Osteoblast (primary cell): ENCODE results near the gene CACNA1C. TPM values are rescaled to one million over a fixed set of nuclear protein-coding genes. Genes with fewer than 3 reads are reported as not detected.
A peak's percentile ranks its signal among the peaks of the same experiment; 100 is the strongest.

Source experiments
- DNase-seq: peaks from one replicate; pipeline ENCODE4 v3.0.0; 2011; ENCODE audit warnings: low spot score, mixed read lengths; ENCODE audit not compliant: insufficient read length; ENCODE audit errors: missing footprints
- H2AFZ ChIP-seq: 2 replicates; pipeline ENCODE4 v1.6.0; 2011; ENCODE audit warnings: mild to moderate bottlenecking, low read length
- H3K27ac ChIP-seq: 2 replicates; pipeline ENCODE4 v1.5.1; 2011; ENCODE audit warnings: mild to moderate bottlenecking, low read depth, low read length, moderate library complexity
- H3K27me3 ChIP-seq: 2 replicates; pipeline ENCODE4 v1.6.0; 2012; ENCODE audit warnings: mild to moderate bottlenecking, control low read depth, inconsistent platforms, low read length, moderate library complexity; ENCODE audit not compliant: insufficient read depth
- H3K36me3 ChIP-seq: 2 replicates; pipeline ENCODE4 v1.5.1; 2011; ENCODE audit warnings: mild to moderate bottlenecking, low read length, control low read depth, moderate library complexity; ENCODE audit not compliant: insufficient read depth
- H3K4me1 ChIP-seq: 2 replicates; pipeline ENCODE4 v1.5.1; 2011; ENCODE audit warnings: mild to moderate bottlenecking, low read length, control low read depth, moderate library complexity; ENCODE audit not compliant: insufficient read depth
- H3K4me2 ChIP-seq: 2 replicates; pipeline ENCODE4 v1.6.0; 2011; ENCODE audit warnings: mild to moderate bottlenecking, low read length; ENCODE audit not compliant: insufficient read depth
- H3K4me3 ChIP-seq: fragments of 200-600 bp; sonication (generic); 3 replicates; pipeline ENCODE4 v1.5.1; 2012; ENCODE audit warnings: mild to moderate bottlenecking, low read length, inconsistent platforms; ENCODE audit not compliant: insufficient read depth
- H3K79me2 ChIP-seq: 2 replicates; pipeline ENCODE4 v1.6.0; 2012; ENCODE audit warnings: mild to moderate bottlenecking, low read length, control low read depth, inconsistent platforms; ENCODE audit not compliant: insufficient read depth
- H3K9me3 ChIP-seq: 2 replicates; pipeline ENCODE4 v1.5.1; 2011; ENCODE audit warnings: low read depth, low read length, control low read depth
- H4K20me1 ChIP-seq: 2 replicates; pipeline ENCODE4 v1.6.0; 2012; ENCODE audit warnings: mild to moderate bottlenecking, low read length, control low read depth; ENCODE audit not compliant: insufficient read depth
- total RNA-seq: library from RNA; depleted of rRNA; stranded (reverse); fragments of >200 nt; gene quantifications from 2 replicates; pipeline ENCODE4 v1.2.3, GENCODE V29; 2012
- TF ChIP-seq, protein P1 (sequence below): IDR thresholded peaks from 2 replicates; pipeline ENCODE4 v1.5.1; 2011; ENCODE audit warnings: mild to moderate bottlenecking, low read depth, low read length, moderate library complexity; ENCODE audit errors: extremely low read depth

CACNA1C gene
- total RNA-seq, 1 donor, result 19.2 TPM

DNA sequence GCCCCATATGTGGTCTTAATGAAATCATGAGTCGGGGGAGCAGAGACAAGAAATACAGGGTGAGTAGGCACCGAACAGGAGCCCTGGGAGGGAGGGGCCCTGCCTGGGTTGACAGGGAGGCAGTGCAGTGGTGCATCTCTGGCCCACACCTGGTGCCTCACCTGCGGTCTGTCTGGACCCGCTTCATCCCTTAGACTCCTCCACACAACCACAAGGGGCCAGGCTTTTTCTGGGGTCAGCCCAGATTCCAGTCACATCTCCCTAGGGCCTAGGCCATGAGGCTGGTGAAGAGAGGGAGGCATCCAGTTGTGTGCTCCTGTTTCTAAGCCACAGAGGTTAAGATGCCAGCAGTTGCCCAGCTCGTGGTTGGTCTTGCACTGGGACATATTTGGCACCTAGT lies 398.7 kb downstream of the CACNA1C start:
- Histone ChIP-seq H3K9me3 (no peaks in the 10 kb centered on the region), H3K79me2 (no peaks in the 10 kb centered on the region), H3K4me1 (peaks cover 30% of the 10 kb centered on the region), H3K4me2 (no peak overlapping the region), H2AFZ (no peak overlapping the region), H3K27me3 (no peaks in the 10 kb centered on the region), H3K36me3 (no peaks in the 10 kb centered on the region), H3K27ac (no peak overlapping the region), H4K20me1 (peaks cover 12% of the 10 kb centered on the region), H3K4me3 (no peak overlapping the region)
- DNase-seq, result no peak
- TF ChIP-seq, protein P1, sequence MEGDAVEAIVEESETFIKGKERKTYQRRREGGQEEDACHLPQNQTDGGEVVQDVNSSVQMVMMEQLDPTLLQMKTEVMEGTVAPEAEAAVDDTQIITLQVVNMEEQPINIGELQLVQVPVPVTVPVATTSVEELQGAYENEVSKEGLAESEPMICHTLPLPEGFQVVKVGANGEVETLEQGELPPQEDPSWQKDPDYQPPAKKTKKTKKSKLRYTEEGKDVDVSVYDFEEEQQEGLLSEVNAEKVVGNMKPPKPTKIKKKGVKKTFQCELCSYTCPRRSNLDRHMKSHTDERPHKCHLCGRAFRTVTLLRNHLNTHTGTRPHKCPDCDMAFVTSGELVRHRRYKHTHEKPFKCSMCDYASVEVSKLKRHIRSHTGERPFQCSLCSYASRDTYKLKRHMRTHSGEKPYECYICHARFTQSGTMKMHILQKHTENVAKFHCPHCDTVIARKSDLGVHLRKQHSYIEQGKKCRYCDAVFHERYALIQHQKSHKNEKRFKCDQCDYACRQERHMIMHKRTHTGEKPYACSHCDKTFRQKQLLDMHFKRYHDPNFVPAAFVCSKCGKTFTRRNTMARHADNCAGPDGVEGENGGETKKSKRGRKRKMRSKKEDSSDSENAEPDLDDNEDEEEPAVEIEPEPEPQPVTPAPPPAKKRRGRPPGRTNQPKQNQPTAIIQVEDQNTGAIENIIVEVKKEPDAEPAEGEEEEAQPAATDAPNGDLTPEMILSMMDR, result no peak

DNA sequence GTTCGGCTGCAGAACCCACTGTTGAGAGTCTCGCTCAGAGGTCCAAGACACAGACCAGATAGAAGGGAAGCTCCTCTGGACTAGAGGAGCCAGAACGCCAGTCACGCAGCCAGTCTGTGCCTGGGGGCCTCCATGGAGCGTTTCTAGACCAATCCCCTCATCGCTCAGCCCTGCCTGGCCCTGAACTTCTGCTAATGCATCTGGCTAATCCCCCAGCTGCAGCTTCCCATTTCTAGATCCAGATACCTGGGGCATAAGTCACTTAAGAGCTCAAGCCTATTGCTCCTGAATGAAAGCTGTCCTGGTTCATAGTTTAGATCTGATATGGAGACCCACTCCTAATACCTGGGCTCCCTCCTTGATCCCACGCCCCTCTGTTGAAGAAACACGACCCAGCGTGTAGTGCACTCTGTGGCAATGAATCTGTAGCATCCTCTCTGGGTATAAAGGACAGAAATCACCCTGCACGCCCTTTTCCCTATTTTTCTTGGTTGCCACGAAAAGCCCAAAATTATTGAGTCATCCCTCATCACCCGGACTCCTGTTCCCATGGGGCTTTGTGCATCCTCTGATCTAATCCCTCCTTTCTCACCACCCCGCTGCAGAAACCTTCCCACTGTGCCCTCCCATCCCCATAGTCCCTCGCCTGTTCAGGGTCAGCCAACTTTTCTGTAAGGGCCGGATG lies 400.4 kb downstream of the CACNA1C start:
- peak; percentile 98 for DNase-seq
- peaks cover 11% of the 10 kb centered on the region for H4K20me1 ChIP-seq
- no peaks in the 10 kb centered on the region for H3K27me3 ChIP-seq
- H3K4me3 ChIP-seq, result no peak overlapping the region
- TF ChIP-seq, protein P1, result no peak
- peak overlapping the region; percentile 9 for H3K27ac ChIP-seq
- H3K4me2 ChIP-seq, result peak overlapping the region; percentile 53
- peaks cover 30% of the 10 kb centered on the region for H3K4me1 ChIP-seq
- no peaks in the 10 kb centered on the region for H3K9me3 ChIP-seq
- H2AFZ ChIP-seq, result peak overlapping the region; percentile 31
- no peaks in the 10 kb centered on the region for H3K79me2 ChIP-seq
- no peaks in the 10 kb centered on the region for H3K36me3 ChIP-seq

DNA sequence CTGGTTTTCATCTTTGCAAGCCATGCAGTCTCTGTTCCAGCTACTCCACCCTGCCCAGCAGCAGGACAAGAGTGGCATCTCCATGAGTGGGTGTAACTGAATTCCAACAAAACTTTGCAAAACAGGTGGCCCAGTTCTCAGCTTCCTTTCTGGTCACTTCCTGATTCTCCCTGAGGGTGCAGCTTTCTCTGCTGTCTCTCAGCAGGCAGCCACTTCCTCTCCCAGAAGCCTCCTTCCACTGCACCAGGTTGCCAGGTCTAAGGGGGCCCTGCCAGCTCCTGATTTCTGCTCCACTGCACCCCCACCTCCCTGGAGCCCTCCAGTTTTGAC lies 400.9 kb downstream of the CACNA1C start:
- H4K20me1 ChIP-seq, result peaks cover 11% of the 10 kb centered on the region
- no peak overlapping the region for H3K27ac ChIP-seq
- TF ChIP-seq, protein P1, result no peak
- H3K4me3 ChIP-seq, result no peak overlapping the region
- no peaks in the 10 kb centered on the region for H3K9me3 ChIP-seq
- H3K79me2 ChIP-seq, result no peaks in the 10 kb centered on the region
- peak overlapping the region; percentile 53 for H3K4me2 ChIP-seq
- no peaks in the 10 kb centered on the region for H3K36me3 ChIP-seq
- DNase-seq, result no peak
- no peaks in the 10 kb centered on the region for H3K27me3 ChIP-seq
- peak overlapping the region; percentile 31 for H2AFZ ChIP-seq
- peaks cover 30% of the 10 kb centered on the region for H3K4me1 ChIP-seq

DNA sequence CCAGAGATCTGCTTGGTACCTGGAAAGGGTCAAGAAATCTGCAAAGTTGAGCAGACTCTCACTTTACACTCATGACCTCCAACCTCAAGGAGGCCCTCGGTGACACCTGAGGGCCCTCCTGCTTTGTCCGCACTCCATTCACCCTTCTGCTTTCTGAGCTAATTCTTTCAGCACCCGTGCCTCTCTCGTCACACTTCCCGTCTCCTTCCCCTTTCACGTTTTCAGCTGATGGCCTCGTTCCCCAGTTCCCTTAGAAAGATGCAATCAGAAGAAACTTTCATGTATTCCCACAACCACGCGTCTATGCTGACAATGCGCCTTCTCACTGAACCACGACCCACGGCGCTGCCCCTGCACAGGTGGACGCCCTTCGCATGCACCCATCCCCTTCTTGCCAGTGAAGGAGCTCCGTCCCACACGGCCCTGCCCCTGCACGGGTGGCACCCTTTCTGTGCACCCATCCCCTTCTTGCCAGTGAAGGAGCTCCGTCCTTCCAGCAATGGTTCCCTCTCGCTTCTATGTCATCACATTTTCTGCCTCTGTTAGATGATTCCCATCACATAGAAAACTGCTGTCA lies 401.9 kb downstream of the CACNA1C start:
- TF ChIP-seq, protein P1, result no peak
- H3K27me3 ChIP-seq, result no peaks in the 10 kb centered on the region
- H3K4me2 ChIP-seq, result no peak overlapping the region
- no peak for DNase-seq
- H3K36me3 ChIP-seq, result no peaks in the 10 kb centered on the region
- no peaks in the 10 kb centered on the region for H3K9me3 ChIP-seq
- H2AFZ ChIP-seq, result no peak overlapping the region
- peaks cover 11% of the 10 kb centered on the region for H4K20me1 ChIP-seq
- no peak overlapping the region for H3K4me3 ChIP-seq
- H3K79me2 ChIP-seq, result no peaks in the 10 kb centered on the region
- no peak overlapping the region for H3K27ac ChIP-seq
- H3K4me1 ChIP-seq, result peaks cover 30% of the 10 kb centered on the region
